GM21367 (cell line): Measurements from ENCODE around the gene FNDC4.
"Not testable (repeated sequence)": the region's sequence is repeated elsewhere in the genome, so short reads cannot be mapped to it uniquely, and the experiment has no call there.

Experiments used
- ATAC-seq: cut with Tn5 transposase; IDR thresholded peaks from one replicate; pipeline ENCODE4 v1.9.1; 2021; ENCODE audit not compliant: unreplicated experiment

FNDC4 gene, protein sequence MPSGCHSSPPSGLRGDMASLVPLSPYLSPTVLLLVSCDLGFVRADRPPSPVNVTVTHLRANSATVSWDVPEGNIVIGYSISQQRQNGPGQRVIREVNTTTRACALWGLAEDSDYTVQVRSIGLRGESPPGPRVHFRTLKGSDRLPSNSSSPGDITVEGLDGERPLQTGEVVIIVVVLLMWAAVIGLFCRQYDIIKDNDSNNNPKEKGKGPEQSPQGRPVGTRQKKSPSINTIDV

DNA sequence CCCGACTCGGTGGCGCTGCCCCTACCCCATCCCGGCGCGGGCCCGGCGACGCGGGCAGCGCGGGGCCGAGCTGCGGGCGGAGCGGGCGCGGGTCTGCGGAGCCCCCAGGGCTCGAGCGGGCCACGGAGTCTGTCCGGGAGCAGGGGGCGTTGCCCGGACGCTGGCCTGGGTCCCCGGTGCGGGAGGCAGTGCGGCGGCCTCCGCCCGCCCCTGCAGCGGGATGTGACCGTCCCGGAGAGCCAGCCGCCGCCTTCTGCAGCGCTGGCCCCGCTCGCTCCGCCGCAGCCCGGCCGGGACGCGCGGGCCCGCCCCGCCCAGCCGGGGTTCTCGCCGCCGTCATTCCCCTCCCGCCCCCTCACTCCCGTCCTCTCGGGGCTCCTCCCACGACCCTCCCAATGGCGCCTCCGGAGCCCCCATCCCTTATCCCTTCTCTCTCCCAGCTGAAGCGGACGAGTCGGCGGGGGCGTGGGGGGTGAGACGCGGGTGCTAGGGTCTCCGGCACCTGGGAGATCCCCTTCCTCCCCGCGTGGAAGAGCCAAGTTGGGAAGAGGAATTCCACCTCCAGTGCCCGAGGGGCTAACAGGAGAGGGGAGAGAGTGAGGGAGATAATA, at the start of gene FNDC4:
Gene FNDC4, minus strand, starts transcription at position 257 of the 611 bp plus-strand sequence. CDS start 521 bp downstream, outside the sequence.
- no peak for ATAC-seq

DNA sequence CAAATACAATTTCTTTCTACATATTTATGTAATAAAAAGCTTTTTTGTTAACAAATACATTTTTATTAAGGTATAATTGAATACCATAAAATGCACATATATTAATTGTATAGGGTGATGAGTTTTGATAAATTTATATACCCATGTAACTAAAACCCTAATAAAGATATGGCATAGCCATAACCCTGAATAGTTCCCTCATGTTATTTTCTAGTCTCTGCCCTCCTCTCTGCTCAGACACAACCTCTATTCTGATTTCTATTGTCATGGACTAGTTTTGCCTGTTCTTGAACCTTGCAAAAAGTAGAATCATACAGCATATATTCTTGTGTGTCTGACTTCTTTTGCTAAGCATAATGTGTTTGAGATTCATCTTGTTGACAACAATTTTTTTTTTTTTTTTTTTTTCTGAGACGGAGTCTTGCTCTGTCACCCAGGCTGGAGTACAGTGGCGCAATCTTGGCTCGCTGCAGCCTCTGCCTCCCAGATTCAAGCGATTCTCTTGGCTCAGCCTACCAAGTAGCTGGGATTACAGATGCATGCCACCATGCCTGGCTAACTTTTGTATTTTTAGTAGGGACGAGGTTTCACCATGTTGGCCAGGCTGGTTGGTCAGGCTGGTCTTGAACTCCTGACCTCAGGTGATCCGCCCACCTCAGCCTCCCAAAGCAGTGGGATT, 49.3 kb upstream of the FNDC4 start:
- no peak for ATAC-seq

DNA sequence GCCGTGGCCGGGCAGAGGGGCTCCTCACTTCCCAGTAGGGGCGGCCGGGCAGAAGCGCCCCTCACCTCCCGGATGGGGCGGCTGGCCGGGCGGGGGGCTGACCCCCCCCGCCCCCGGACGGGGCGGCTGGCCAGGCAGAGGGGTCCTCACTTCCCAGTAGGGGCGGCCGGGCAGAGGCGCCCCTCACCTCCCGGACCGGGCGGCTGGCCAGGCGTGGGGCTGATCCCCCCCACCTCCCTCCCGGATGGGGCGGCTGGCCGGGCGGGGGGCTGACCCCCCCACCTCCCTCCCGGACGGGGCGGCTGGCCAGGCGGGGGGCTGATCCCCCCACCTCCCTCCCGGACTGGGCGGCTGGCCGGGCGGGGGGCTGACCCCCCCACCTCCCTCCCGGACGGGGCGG, 44.6 kb upstream of the FNDC4 start:
- not testable (repeated sequence) for ATAC-seq

DNA sequence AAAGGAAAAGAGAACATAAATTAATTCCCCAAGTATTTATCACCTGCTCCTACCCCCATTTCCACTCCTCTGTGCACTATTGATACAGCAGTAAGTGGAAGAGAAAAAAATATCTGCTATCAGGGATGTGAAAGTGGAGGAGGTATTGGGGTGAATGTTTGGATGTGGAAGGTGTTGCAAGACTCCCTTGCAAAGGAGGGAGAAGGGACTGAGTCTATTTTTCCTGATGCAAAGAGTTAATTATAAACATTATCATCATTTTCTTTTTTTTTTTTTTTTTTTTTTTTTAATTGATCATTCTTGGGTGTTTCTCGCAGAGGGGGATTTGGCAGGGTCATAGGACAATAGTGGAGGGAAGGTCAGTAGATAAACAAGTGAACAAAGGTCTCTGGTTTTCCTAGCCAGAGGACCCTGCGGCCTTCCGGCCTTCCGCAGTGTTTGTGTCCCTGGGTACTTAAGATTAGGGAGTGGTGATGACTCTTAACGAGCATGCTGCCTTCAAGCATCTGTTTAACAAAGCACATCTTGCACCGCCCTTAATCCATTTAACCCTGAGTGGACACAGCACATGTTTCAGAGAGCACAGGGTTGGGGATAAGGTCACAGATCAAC, 43.9 kb upstream of the FNDC4 start:
- ATAC-seq, result not testable (repeated sequence)

DNA sequence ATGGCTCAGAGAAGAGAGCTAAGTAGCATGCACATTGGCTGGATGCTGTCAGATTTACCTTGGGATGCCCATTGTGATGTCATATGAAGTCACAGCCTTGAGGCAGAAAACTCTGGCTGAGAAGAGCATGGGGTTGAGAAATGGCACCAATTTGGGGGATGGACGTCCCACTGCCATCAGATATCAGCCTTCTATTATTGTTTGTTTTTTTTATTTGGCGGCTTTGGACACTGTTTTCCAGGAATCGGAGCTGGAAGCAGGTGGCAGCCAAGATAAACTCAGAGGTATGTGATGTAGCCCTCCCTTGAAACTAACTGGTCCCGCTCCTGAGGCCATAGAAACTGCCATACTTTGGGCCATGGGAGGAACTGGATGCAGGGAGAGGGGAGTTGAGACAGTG, 42.3 kb upstream of the FNDC4 start:
- no peak for ATAC-seq

DNA sequence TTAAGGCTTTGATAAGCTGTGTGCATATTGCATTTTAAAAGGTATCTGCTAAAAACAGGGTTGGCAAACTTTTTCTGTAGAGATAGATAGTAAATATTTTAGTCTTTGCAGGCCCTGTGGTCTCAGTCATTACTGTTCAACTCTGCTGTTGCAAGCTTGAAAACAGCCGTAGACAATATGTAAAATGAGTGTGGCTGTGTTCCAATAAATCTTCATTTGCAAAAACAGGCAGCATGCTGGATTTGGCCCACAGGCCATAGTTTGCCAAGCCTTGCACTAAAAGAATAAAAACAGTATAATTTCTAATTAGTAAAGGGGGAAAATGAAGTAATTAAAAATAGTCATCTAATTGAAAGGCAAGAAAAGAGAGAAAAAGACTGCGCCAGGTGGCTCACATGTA, 37.0 kb upstream of the FNDC4 start:
- ATAC-seq, result no peak

DNA sequence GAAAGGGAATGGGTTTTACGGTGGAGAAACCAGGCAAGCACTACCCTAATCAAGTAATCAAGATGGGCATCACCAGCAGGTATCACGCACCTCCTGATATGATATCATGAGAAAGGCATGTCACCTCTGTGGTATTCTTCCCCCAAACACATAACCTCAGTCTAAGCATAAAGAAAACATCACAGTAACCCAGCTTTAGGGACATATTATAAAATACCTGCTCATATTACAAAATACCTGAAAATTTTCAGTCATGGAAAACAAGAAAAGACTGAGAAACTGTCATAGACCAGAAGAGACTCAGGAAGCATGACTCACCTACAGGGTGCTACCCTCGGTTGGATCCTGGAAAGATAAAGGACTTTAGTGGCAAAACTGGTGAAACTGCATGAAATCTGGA, 32.2 kb upstream of the FNDC4 start:
- no peak for ATAC-seq

DNA sequence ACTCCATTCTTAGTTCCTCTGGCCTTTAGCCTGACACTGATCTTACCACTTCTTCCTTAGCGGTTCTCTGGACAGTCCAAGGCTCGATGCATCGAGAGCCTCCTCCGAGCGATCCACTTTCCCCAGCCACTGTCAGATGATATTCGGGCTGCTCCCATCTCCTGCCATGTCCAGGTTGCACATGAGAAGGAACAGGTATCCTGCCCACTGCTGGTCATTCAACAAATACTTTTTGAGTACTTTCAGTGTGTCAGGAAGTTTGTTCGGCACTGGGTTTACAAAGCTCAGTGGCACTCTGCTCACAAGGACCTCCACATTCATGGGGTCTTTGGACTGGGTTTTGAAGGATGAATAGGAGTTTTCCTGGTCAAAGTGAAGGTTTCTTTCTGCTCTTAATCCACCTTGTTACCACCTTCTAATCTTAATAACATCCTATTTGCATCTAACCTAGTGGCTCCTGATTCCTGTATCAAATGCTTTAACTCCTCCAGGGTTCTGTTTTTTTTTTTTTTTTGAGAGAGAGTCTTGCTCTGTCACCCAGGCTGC, 27.5 kb upstream of the FNDC4 start:
- no peak for ATAC-seq

DNA sequence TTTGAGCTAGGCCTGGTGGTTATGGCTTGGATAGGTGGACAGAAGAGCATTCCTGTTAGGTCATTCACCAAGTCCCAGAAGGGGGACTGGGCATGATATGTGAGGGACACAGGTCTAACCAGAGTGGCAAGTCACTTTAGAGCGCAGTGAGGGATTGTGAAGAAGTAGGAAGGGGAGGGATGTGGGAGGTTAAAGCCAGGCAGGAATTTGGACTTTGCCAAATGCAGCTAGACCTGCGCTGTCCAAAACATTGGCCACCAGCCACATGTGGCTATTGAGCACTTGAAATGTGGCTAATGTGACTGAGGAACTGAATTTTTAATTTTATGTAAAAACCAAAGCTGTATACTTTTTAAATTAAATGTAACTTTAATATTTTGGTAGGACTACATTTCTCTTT, 25.3 kb upstream of the FNDC4 start:
- ATAC-seq, result no peak

DNA sequence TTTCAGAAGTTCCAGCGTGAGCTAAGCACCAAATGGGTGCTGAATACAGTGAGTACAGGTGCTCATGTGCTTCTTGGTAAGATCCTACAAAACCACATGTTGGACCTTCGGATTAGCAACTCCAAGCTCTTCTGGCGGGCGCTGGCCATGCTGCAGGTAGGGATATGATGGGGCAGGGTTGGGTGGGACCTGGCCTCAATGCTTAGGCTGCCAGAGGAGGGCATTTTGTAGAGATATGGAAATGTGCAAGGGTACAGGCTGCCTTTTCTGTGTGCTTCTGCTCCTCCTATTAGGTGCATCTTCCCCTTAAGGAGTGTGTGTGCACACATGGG, 23.7 kb upstream of the FNDC4 start:
- no peak for ATAC-seq

DNA sequence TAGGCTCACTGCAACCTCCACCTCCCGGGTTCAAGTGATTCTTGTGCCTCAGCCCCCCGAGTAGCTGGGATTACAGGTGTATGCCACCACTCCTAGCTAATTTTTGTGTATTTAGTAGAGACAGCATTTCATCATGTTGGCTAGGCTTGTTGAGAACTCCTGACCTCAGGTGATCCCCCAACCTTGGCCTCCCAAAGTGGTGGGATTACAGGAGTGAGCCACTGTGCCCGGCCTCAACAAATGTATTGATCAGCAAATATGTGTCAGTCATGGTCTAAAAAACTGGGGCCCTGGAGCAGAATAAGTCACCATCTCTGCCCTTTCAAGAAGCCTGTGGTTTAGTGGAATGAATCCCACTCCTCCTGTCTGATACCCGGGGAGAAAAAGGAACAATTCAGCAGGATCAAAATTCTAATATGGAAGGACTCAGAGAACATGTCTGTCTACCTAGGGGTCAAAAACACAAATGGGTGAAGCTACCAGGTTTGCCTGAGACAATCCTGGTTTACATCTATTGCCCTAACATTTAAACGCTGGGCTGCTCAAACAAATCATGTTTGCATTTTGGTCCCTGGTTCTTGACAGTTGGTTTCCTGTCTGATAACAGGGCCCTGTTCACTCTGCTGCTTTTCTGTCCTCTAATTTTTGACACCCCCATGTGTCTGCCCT, 23.2 kb upstream of the FNDC4 start:
- no peak for ATAC-seq

DNA sequence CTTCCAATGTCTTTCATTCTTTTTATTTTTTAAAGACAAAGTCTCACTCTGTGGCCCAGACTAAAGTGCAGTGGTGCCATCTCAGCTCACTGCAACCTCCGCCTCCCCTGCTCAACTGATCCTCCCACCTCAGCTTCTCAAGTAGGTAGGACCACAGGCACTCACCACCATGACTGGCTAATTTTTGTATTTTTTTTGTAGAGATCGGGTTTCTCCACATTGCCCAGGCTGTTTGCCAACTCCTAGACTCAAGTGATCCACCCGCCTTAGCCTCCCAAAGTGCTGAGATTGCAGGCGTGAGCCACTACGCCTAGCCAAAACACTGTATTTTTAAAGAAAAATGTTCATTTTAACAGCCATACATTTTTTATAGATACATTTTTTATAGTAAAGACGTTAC, 14.3 kb upstream of the FNDC4 start:
- no peak for ATAC-seq

DNA sequence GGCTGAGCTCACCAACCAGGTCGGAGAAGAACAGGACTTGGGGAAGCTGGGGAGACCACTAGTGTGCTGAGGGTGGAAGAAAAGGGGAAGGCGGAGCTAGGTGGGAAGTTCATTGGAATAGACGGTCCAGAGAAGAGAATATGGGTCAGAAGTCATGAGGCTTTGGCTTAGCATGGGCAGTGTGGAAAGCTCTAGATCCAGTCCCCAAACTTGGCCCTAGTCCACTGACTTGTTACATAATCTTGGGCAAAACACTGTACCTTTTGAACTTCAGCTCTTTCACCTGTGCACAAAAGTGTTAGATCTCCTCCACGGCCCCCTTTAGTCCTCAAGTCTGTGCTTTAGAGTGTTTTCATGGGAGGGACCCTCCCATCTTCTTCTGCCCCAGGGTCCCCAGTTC, 12.3 kb upstream of the FNDC4 start:
- no peak for ATAC-seq

DNA sequence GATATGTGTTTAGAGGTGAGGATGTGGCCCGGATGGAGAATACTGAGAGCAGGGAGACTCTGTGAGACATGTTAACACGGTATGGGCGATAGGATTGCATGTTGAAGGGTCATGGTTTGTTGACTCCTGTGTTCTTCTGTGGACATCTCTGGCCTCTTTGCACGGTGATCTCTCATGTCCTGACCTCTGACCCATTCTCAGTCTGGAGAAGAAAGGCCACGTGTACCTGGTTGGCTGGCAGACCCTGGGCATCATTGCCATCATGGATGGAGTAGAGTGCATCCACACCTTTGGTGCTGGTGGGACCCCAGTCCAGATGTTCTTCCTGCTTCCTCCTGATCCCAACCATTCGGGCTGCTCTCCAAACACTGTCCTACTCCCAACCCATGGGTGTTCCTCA, 11.6 kb upstream of the FNDC4 start:
- ATAC-seq, result no peak

DNA sequence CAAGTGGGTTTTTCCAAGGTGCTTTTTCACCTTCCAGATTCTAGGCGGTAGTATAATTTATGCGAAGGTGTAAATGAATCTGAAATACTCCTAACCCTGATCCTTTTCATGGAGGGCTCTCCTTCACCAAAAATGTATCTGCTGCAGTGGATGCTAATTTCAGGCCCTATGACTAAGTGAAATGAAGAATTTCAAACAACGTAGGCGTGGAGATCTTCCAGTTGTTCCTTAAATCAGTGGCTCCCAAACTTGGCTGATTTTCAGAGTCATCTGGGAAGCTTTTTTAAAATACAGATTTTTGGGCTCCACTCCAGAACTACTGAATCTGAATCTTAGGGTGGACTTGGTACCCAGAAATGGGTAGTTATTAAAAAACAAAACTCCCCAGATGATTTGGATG, 7.1 kb upstream of the FNDC4 start:
- ATAC-seq, result no peak

DNA sequence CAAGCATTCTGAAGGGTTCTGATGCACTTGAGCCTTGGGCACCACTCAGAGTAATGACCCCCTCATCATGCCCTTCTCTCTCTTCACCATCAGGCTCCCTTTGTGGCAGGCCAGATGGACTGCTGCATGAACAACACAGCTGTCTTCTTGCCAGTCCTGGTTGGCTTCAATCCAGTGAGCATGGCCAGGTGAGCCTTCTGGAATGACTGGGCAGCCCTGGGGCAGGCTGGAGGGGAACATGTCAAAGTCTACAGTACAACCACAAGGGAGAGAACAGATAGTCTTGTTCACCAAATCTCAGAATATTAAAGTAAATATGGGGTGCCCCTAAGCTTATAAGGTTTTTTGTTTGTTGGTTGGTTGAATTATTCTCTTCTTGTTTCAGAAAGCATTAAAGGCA, 6.0 kb upstream of the FNDC4 start:
- no peak for ATAC-seq

DNA sequence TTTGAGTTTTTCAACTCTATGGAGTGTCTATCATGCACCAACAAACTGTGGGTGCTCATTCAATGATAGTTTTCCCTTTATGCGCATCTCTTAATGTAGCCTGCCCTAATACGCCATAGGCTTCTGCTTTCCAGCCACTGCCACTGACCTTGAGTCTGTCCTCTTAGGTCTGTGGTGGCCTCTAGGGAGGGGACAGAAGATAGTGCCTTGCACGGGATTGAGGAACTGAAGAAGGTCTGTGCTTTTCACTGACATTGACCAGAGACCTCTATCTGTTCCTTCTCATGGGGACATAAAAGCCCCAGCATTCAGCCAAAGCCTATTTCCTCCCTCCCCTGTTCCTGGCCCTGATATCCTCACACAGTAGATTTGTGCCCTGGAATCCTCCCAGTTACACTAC, 4.0 kb upstream of the FNDC4 start:
- no peak for ATAC-seq

DNA sequence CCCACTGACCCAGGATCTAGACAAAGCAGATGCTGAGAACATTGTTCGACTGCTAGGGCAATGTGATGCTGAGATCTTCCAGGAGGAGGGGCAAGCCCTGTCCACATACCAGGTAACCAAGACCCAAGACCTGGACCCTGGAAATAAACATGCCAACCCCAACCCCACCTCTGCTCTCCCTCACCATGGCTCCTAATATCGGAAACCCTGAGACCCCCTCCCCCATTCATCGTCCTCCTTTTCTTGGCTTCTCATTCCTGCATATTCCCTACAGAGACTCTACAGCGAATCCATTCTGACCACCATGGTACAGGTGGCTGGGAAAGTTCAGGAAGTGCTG, 2.3 kb upstream of the FNDC4 start:
- ATAC-seq, result no peak

DNA sequence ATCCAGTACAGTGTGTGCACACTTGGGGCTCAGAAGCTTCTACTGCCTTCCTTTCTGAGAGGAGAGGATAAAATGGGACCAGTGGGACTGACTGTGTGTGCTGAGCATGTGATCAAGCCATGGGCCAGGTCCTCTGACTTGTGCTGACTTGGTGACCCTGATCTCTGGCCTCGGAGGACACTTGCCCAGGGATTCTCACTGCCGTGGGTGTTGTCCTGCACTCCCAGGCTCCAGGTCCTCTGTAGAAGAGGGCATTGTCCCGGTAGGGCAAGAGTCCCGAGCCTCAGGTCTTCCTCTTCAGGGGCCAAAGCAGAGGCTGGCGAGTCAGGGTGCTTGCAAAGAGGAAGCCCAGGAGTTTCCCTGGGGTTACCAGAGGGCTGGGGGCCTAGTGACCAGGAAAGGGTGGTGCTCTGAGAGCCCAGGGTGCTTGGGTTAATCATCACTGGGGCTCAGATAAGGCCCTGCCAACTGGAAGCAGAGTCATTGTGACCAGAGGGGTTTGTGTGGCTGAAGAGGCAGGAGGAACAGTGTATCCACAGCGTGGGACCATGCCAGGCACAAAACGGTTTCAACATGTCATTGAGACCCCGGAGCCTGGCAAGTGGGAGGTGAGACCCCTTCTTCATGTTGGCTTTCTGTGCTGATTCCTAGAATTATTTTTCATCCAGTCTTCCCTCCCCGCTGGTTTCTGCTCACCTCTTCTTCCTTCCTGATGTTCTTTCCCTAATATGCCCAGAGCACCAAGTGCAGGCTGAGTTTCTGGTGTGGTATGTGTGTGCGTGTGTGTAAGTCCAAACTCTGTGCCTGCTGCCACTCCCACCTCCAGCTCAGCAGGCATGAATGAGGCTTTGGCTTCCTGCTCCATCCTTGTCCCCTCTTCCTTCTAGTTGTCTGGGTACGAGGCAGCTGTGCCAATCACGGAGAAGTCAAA, 1.6 kb upstream of the FNDC4 start, which contains the start of gene GCKR:
Gene GCKR, plus strand, starts transcription at position 483 of the 931 bp plus-strand sequence. Its CDS starts 66 bp downstream, at position 549.
- no peak for ATAC-seq

DNA sequence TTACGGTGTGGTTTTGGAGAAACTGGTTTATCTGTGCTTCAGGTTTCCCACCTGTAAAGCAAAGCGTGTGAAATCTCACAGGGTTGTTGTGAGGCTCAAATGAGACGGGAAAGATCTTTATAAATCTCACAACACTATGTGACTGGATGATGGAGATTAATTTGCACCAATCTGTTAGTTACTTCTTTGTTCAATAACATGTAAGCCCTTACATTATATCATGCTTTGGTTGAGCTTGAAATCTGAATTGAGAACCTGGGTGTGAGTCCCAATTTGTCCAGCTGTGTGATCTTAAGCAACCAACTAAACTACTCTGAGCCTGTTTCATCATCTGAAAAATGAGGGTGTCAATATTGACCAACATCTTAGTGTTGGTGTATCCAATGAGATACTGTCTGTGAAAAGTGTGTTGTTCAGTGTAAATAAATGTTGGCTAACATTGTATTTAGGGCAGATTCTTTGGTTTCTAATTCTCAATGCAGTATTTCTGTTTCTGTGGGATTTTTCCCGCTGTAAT, 898 bp upstream of the FNDC4 start:
- no peak for ATAC-seq
